Renal cortex interstitium (tissue), 11 donors: ENCODE data around the gene MEGF11. TPM values are rescaled to one million over a fixed set of nuclear protein-coding genes. Genes with fewer than 3 reads are reported as not detected.

Experiments used
- DNase-seq, 11 donors: peaks; one replicate each; pipeline ENCODE4 v3.0.0-alpha.2; 2013; ENCODE audit warnings: low read depth in 9 of 11, low spot score in 4 of 11; ENCODE audit errors: extremely low read depth in 1 of 11
- polyA plus RNA-seq, 3 donors: library from polyadenylated mRNA; unstranded; fragments of 120-200 nt; gene quantifications; one replicate each; pipeline ENCODE4 v1.2.1, GENCODE V29; 2013; ENCODE audit not compliant: insufficient read length in 3 of 3

The MEGF11 gene
- polyA plus RNA-seq, 3 donors, result 1.6 to 3.3 (median 2.3) TPM

- DNase-seq, result no peak
Observed at GRCh38 chr15:65913631-65914199, 339.8 kb downstream of the MEGF11 start.

DNA sequence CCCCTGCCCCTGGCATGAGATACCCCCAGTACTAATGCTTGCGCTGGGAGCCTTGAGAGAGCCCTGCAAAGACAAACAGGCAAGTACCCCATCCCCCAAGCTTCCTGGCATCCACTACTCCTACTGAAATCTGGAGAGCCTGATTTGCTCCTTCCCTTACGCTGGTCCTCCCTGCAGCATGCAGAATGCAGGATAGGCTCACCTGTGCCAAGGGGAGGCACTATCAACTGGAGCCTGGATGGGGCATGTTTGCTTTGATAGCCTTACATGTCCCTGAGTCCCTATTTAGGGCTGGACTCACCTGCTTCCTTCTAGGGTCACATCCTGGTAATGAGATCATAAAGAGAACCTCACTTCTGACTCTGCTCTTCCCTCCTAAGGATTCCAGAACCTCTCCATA lies 341.3 kb downstream of the MEGF11 start:
- DNase-seq, result no peak

DNA sequence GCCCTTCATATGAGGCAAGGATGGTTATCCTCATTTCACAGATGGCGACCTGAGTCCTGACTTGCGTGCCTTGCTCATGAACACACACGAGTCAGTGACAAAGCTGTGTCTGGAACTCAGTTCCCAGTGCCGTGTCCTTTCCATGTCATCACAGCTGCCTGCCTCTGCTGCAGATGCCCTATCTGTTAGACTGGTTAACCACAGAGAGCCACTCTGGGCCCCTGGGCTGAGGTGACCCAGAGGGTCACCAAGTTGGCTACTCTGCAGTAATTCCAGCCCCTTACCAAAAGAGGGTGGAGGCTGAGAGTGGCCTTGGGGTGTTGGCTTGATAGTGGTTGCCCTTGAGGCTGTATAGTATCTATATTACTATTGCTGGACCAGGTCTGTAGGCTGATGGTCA lies 343.2 kb downstream of the MEGF11 start:
- DNase-seq, result no peak

GRCh38 chr15:65909831-65910230 lies 343.7 kb downstream of the MEGF11 start:
- no peak for DNase-seq

DNA sequence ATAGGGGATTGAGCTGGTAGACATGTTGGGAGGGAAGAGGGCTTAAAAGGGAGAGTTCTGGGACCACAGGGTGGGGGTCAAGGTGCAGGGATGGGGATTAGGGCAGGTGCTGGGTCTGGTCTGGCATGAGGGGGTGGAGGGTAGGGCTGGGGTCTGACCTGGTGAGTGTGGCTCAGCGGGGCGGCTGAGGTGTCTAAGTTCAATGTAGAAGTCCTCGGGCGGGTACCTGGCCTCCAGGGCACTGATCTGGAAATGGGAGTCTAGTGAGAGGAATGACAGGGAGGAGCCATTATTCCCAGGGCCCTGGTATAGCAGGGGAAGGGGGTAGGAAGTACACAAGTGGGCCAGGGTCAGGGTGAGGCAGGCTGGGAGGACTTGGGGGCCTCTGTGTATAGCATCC lies 344.7 kb downstream of the MEGF11 start:
- no peak for DNase-seq

- DNase-seq, result no peak
Observed at GRCh38 chr15:65907661-65908060, 345.9 kb downstream of the MEGF11 start.

- peak in 1 of 11 donors; percentile 20 for DNase-seq
Observed at GRCh38 chr15:65906396-65906795, 347.2 kb downstream of the MEGF11 start.

GRCh38 chr15:65904301-65904700 lies 349.2 kb downstream of the MEGF11 start:
- DNase-seq, result no peak

- DNase-seq, result no peak
Observed at GRCh38 chr15:65903296-65904073, 350.1 kb downstream of the MEGF11 start.

GRCh38 chr15:65902373-65902772 lies 351.2 kb downstream of the MEGF11 start:
- no peak for DNase-seq

- DNase-seq, result no peak
Observed at GRCh38 chr15:65901836-65902235, 351.7 kb downstream of the MEGF11 start.

- DNase-seq, result no peak
Observed at GRCh38 chr15:65901336-65901735, 352.2 kb downstream of the MEGF11 start.

GRCh38 chr15:65900488-65900887 lies 353.1 kb downstream of the MEGF11 start:
- DNase-seq, result no peak

DNA sequence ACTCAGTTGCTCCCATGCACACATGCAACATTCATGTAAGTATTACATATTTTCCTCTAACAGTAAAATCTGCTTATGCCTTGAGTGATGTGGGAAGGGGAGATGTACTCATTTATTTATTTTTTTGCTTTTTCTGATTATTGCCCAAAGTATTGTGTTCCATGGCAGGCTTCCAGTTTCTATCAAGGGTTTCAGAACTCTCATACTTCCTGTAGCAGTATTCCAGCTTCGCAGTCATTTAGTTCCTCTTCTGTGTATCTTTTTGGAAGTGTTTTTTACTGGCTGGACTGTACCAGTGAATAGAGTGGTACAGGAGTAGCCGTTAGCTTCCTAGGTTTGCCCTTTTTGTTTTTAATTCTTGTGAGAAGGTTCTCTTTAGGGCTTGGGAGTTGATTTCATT lies 357.3 kb downstream of the MEGF11 start:
- no peak for DNase-seq

DNA sequence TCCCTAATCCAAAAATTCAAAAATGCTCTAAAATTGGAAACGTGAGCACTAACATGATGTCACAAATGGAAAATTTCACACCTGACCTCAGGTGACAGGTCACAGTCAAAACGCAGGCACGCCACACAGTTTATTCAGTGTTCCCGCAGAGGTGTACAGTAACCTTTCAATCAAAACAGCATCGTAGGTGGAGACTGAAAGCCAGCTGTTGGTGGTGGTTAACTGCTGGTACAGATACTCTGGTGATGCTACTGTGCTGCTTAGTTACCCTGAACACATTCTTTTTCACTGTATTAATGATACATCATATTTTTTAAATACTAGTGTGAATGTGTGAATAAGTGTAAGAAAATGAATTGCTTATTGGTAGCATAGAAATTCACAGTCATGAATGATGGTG lies 360.5 kb downstream of the MEGF11 start:
- no peak for DNase-seq

GRCh38 chr15:65888981-65889380 lies 364.6 kb downstream of the MEGF11 start:
- no peak for DNase-seq

GRCh38 chr15:65887565-65887964 lies 366.0 kb downstream of the MEGF11 start:
- no peak for DNase-seq

- no peak for DNase-seq
Observed at GRCh38 chr15:65885668-65886218, 367.8 kb downstream of the MEGF11 start.

DNA sequence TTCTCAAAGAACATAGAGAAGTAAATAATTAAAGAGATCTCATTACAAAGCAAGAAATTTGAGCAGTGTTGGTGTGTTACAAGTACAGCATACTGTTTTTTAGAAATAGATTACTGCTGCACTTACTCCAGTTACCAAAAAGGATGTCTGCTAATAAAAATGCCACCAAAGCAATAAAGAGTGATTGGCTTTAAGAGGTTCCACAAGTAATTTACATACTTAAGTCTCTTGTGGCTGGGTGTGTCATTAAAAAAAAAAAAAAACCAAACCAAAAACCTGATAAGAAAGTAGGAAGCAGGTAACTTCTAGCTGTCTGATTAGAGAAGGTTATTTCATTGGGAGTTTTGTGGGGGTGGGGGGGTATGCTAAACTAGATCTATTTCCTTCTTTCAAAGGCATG lies 369.0 kb downstream of the MEGF11 start:
- DNase-seq, result peak in 2 of 11 donors; percentile 8 to 16

- DNase-seq, result no peak
Observed at GRCh38 chr15:65883571-65883970, 370.0 kb downstream of the MEGF11 start.
